H9 (cell line): ENCODE results near the gene UBXN10. TPM values are rescaled to one million over a fixed set of nuclear protein-coding genes. Genes with fewer than 3 reads are reported as not detected.

Experiments used
- DNase-seq: peaks from one replicate; pipeline ENCODE4 v3.0.0-alpha.2; 2017
- H2AFZ ChIP-seq: one replicate; pipeline ENCODE4 v1.6.1; 2013; ENCODE audit warnings: mild to moderate bottlenecking, low read length, control low read depth, moderate library complexity
- H2AK5ac ChIP-seq: 2 replicates; pipeline ENCODE4 v1.6.1; 2013; ENCODE audit warnings: low read length, control low read depth, mixed read lengths; ENCODE audit not compliant: insufficient read length
- H2BK120ac ChIP-seq: one replicate; pipeline ENCODE4 v1.6.1; 2013; ENCODE audit warnings: low read depth, mild to moderate bottlenecking, low read length, control low read depth, inconsistent platforms; ENCODE audit not compliant: poor library complexity, severe bottlenecking
- H2BK12ac ChIP-seq: 2 replicates; pipeline ENCODE4 v1.6.1; 2013; ENCODE audit warnings: low read length, control low read depth, mixed read lengths, low read depth; ENCODE audit not compliant: insufficient read length
- H2BK15ac ChIP-seq: 2 replicates; pipeline ENCODE4 v1.6.1; 2013; ENCODE audit warnings: low read depth, low read length, control low read depth
- H2BK20ac ChIP-seq: one replicate; pipeline ENCODE4 v1.6.1; 2013; ENCODE audit warnings: low read depth, mild to moderate bottlenecking, low read length, control low read depth, inconsistent platforms; ENCODE audit not compliant: poor library complexity, severe bottlenecking
- H2BK5ac ChIP-seq: 2 replicates; pipeline ENCODE4 v1.6.1; 2013; ENCODE audit warnings: low read length, control low read depth, mixed read lengths; ENCODE audit not compliant: insufficient read length
- H3K14ac ChIP-seq: 2 replicates; pipeline ENCODE4 v1.6.1; 2013; ENCODE audit warnings: low read length, control low read depth; ENCODE audit not compliant: insufficient read depth
- H3K18ac ChIP-seq: 2 replicates; pipeline ENCODE4 v1.6.1; 2013; ENCODE audit warnings: low read depth, mild to moderate bottlenecking, mixed read lengths, low read length, control low read depth; ENCODE audit not compliant: insufficient read length
- H3K23ac ChIP-seq: 2 replicates; pipeline ENCODE4 v1.6.1; 2013; ENCODE audit warnings: low read length, control low read depth, mixed read lengths, low read depth; ENCODE audit not compliant: insufficient read length
- H3K23me2 ChIP-seq: 2 replicates; pipeline ENCODE4 v1.6.1; 2013; ENCODE audit warnings: low read depth, mild to moderate bottlenecking, mixed read lengths, low read length, control low read depth; ENCODE audit not compliant: insufficient read length, poor library complexity, severe bottlenecking
- H3K27ac ChIP-seq: 2 replicates; pipeline ENCODE4 v1.5.1; 2013; ENCODE audit warnings: low read length, control low read depth, mixed read lengths, low read depth; ENCODE audit not compliant: insufficient read length
- H3K27me3 ChIP-seq: 2 replicates; pipeline ENCODE4 v1.6.1; 2013; ENCODE audit warnings: low read length, control low read depth, inconsistent platforms; ENCODE audit not compliant: insufficient read depth
- H3K4ac ChIP-seq: 2 replicates; pipeline ENCODE4 v1.6.1; 2013; ENCODE audit warnings: low read depth, mild to moderate bottlenecking, control low read depth, inconsistent platforms, low read length, moderate library complexity
- H3K4me1 ChIP-seq: 2 replicates; pipeline ENCODE4 v1.6.1; 2013; ENCODE audit warnings: low read length, control low read depth, inconsistent platforms; ENCODE audit not compliant: insufficient read depth
- H3K4me2 ChIP-seq: 2 replicates; pipeline ENCODE4 v1.6.1; 2013; ENCODE audit warnings: low read length, control low read depth, mixed read lengths; ENCODE audit not compliant: insufficient read length, insufficient read depth
- H3K56ac ChIP-seq: 2 replicates; pipeline ENCODE4 v1.6.1; 2013; ENCODE audit warnings: low read depth, mild to moderate bottlenecking, mixed read lengths, low read length, control low read depth; ENCODE audit not compliant: insufficient read length
- H3K79me1 ChIP-seq: 2 replicates; pipeline ENCODE4 v1.6.1; 2013; ENCODE audit warnings: low read depth, mild to moderate bottlenecking, moderate library complexity, low read length, control low read depth, inconsistent platforms; ENCODE audit not compliant: insufficient read depth, poor library complexity, severe bottlenecking
- H3K79me2 ChIP-seq: 2 replicates; pipeline ENCODE4 v1.6.1; 2013; ENCODE audit warnings: low read length, control low read depth, inconsistent platforms; ENCODE audit not compliant: insufficient read depth
- H3K9ac ChIP-seq: 2 replicates; pipeline ENCODE4 v1.6.1; 2013; ENCODE audit warnings: low read length, control low read depth, mixed read lengths; ENCODE audit not compliant: insufficient read length; ENCODE audit errors: extremely low read depth
- H3K9me3 ChIP-seq: one replicate; pipeline ENCODE4 v1.6.1; 2013; ENCODE audit warnings: low read depth, low read length, inconsistent platforms; ENCODE audit not compliant: control insufficient read depth
- H3T11ph ChIP-seq: one replicate; pipeline ENCODE4 v1.6.1; 2013; ENCODE audit warnings: mild to moderate bottlenecking, low read length, control low read depth, inconsistent platforms
- H4K20me1 ChIP-seq: one replicate; pipeline ENCODE4 v1.6.1; 2013; ENCODE audit not compliant: control insufficient read depth, insufficient read length, insufficient read depth
- H4K5ac ChIP-seq: 2 replicates; pipeline ENCODE4 v1.6.1; 2013; ENCODE audit warnings: low read depth, mild to moderate bottlenecking, mixed read lengths, low read length, control low read depth; ENCODE audit not compliant: insufficient read length
- H4K8ac ChIP-seq: replicated peaks from 2 replicates; pipeline ENCODE4 v1.6.1; 2013; ENCODE audit warnings: low read length, control low read depth, mixed read lengths, low read depth; ENCODE audit not compliant: insufficient read length
- H4K91ac ChIP-seq: 2 replicates; pipeline ENCODE4 v1.6.1; 2013; ENCODE audit warnings: low read depth, mild to moderate bottlenecking, moderate library complexity, mixed read lengths, low read length, control low read depth; ENCODE audit not compliant: insufficient read length
- H3K27ac Mint-ChIP-seq, 3 experiments: 2 replicates in 2 of 3; 3 replicates in 1 of 3; pipeline ENCODE4 v1.8.0; 2020 to 2021; ENCODE audit warnings: mixed read lengths in 3 of 3, mild to moderate bottlenecking in 1 of 3, moderate library complexity in 1 of 3
- H3K27me3 Mint-ChIP-seq: 2 replicates; pipeline ENCODE4 v1.8.0; 2021; ENCODE audit warnings: low read depth, mild to moderate bottlenecking, moderate library complexity, mixed read lengths
- H3K36me3 Mint-ChIP-seq, 3 experiments: 2 replicates in 2 of 3; 3 replicates in 1 of 3; pipeline ENCODE4 v1.8.0; 2020 to 2021; ENCODE audit warnings: low read depth in 3 of 3, mixed read lengths in 3 of 3; ENCODE audit not compliant: insufficient read depth in 1 of 3
- H3K4me1 Mint-ChIP-seq, 2 experiments: 2 replicates each; pipeline ENCODE4 v1.8.0; 2020; ENCODE audit warnings: mixed read lengths in 2 of 2
- H3K4me3 Mint-ChIP-seq, 2 experiments: 2 replicates in 1 of 2; 3 replicates in 1 of 2; pipeline ENCODE4 v1.8.0; 2020 to 2021; ENCODE audit warnings: mild to moderate bottlenecking in 2 of 2, mixed read lengths in 2 of 2, moderate library complexity in 1 of 2
- H3K9me3 Mint-ChIP-seq, 2 experiments: 2 replicates in 1 of 2; 3 replicates in 1 of 2; pipeline ENCODE4 v1.8.0; 2020; ENCODE audit warnings: mild to moderate bottlenecking in 2 of 2, mixed read lengths in 2 of 2, moderate library complexity in 1 of 2
- CTCF ChIP-seq: fragments of 200-600 bp; sonication (generic); conservative IDR thresholded peaks from 3 replicates; pipeline ENCODE4 v1.8.0; 2021; ENCODE audit warnings: antibody characterized with exemption, mild to moderate bottlenecking
- WGBS: extraction: QIAGEN DNeasy Blood & Tissue Kit; methylation state at CpG from one replicate; pipeline ENCODE4 v1.1.7; 2013; ENCODE audit warnings: missing lambda C conversion rate, low lambda C conversion rate, mixed read lengths; ENCODE audit not compliant: insufficient read length; ENCODE audit errors: extremely low coverage; 5-methylcytosine and 5-hydroxymethylcytosine counted together
- total RNA-seq: library from RNA; stranded (reverse); gene quantifications from 2 replicates; pipeline ENCODE4 v1.2.1, GENCODE V29; 2021

UBXN10 gene
- total RNA-seq, 1 experiment from 2014 or later, result 0.59 TPM

GRCh38 chr1:20209471-20209870, 23.6 kb downstream of the UBXN10 start:
- Histone ChIP-seq H4K8ac (no peak overlapping the region), H3K4me1 (no peaks in the 10 kb centered on the region), H3K9ac (no peak overlapping the region), H3K18ac (no peak overlapping the region), H2AFZ (no peak overlapping the region), H3K79me1 (no peaks in the 10 kb centered on the region), H2BK120ac (no peak overlapping the region), H3K79me2 (no peaks in the 10 kb centered on the region), H3T11ph (no peak overlapping the region), H3K4ac (no peak overlapping the region), H3K27me3 (no peaks in the 10 kb centered on the region), H3K27ac (no peak overlapping the region), H3K14ac (no peak overlapping the region), H3K23ac (no peak overlapping the region), H3K56ac (no peak overlapping the region), H4K20me1 (no peaks in the 10 kb centered on the region), H4K5ac (no peak overlapping the region), H4K91ac (no peak overlapping the region), H2BK5ac (no peak overlapping the region), H2BK12ac (no peak overlapping the region), H2AK5ac (no peak overlapping the region), H3K9me3 (no peaks in the 10 kb centered on the region), H2BK20ac (no peak overlapping the region), H3K23me2 (no peaks in the 10 kb centered on the region), H2BK15ac (no peak overlapping the region), H3K4me2 (no peak overlapping the region)
- Mint-ChIP-seq H3K36me3 (no peaks in the 10 kb centered on the region), H3K4me1 (peaks cover 3 to 4% of the 10 kb centered on the region in 2 experiments; a peak in 2 of 4 replicates), H3K4me3 (no peak overlapping the region), H3K27ac (no peak overlapping the region; a peak in 1 of 7 replicates), H3K9me3 (no peaks in the 10 kb centered on the region), H3K27me3 (peaks cover 22% of the 10 kb centered on the region)
- WGBS, result no CpG with 5 or more reads among the region's 4 CpGs
- no peak for TF ChIP-seq CTCF
- no peak for DNase-seq
